Subcutaneous adipose tissue (tissue), 4 donors: ENCODE results near the gene RESF1. TPM values are rescaled to one million over a fixed set of nuclear protein-coding genes. Genes with fewer than 3 reads are reported as not detected.

ENCODE experiments used
- CTCF ChIP-seq: fragments of 450-650 bp; IDR thresholded peaks from one replicate; pipeline ENCODE4 v1.5.1; 2016; ENCODE audit warnings: low read depth, mild to moderate bottlenecking, control low read depth, antibody characterized with exemption, moderate library complexity
- total RNA-seq, 4 donors: library from RNA; depleted of rRNA; stranded (reverse); fragments of >200 nt; gene quantifications; one replicate each; pipeline ENCODE4 v1.1.0, GENCODE V29; 2016

Gene RESF1
- total RNA-seq, 4 donors from 2014 or later = 54.1 to 88.7 (median 85.3) TPM

GRCh38 chr12:31952418-31952817 is 6.8 kb upstream of the RESF1 start:
- no peak for TF ChIP-seq CTCF

- no peak for TF ChIP-seq CTCF
Measured at GRCh38 chr12:31954925-31955858, 4.0 kb upstream of the RESF1 start.

- no peak for TF ChIP-seq CTCF
Measured at GRCh38 chr12:31958569-31959160, 550 bp upstream of the RESF1 start.

DNA sequence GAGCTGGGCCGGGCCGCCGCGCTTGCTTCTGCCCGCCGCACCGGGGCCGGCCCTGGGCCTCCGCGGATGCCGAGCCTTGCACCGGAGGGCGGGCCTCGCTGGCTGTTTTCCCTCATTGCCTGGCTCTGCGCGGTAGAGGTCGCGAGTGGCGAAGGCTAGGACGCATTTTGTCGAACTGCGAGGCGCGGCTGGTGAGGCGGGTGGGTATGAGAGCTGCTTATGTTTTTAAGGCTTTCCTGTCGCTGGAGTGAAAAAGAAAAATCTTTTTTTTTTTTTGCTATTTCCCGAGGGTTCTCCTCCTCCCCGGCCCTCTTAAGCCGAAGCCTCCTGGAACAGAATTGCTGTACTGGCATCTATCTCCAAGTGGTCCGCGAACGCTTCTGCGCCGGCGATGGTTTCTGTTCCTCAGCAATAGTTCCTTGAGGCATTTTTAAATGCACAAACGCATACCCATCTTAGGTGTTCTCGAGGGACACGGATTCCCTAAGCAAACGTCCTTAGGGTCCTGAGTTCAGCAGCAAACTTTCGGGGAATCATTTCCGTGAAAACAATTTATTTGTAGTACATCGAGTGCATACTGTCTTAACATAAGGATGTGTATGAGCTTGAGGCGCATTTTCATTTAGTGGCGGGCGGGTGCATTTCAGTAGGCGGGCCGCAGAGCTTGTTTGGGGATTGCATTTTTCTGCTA is 631 bp downstream of the RESF1 start:
- no peak for TF ChIP-seq CTCF

DNA sequence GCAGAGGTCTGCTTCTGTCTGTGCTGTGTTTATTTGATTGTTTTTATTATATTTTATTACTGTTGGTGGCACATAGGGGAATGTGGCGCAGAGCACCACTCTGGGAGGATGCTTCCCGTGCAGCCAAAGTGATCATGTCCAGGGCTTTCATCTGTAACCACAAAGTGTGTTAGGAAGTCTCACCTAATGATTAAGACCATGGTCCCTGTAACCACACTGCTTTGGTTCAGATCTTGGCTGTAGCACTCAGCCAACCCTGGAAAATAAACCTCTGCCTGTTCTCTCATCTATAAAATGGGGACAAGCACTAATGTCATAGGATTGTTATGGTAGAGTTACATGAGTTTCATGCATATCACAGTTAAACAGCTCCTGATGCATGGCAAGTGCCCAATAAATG is 1.9 kb downstream of the RESF1 start:
- TF ChIP-seq CTCF = no peak

DNA sequence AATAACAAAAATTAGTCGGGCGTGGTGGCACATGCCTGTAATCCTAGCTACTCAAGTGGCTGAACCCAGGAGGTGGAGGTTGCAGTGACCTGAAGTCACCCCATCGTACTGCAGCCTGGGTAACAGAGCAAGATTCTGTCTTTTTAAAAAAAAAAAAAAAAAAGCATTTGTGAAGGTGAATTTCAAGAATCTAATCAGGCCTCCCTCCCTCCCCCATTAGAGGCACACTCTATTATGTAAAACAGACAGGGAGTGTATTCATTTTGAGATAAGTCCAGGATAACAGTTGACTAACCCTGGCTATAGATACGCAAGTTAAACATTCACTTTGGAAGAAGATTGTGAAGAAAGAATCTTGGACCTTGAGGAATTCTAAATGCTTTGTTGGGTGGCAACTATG is 2.9 kb downstream of the RESF1 start:
- TF ChIP-seq CTCF = no peak

GRCh38 chr12:31964280-31964679 is 5.1 kb downstream of the RESF1 start:
- no peak for TF ChIP-seq CTCF
